ENCODE results near the gene SLC9A9. TPM values are rescaled to one million over a fixed set of nuclear protein-coding genes. Genes with fewer than 3 reads are reported as not detected.

SLC9A9 gene
- total and polyA plus RNA-seq, 4 donors, result 3.3 to 15.0 (median 6.1) TPM

DNA sequence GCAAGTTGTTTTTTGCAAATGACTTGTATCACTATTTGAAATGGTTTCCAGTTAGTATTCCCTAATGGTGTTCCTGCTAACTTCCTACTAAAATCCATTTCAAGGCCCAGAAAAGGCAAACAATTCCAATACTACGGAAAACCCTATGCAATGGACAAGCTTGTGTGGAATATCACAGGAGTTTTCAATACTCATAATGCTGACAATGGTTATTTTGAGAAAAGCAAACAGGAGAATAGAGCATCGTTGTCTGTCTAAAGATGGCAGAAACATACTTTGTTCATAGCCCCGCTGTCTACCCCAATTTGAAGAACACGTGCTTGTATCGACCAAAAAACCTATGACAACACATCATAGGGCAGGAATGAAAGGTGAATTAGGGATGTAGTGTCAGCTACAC, 400.8 kb downstream of the SLC9A9 start:
- Histone ChIP-seq H3K27me3 (ENCODE audit: control insufficient read depth in 4 of 4, insufficient read depth in 4 of 4, low read length in 3 of 4) (no peaks in the 10 kb centered on the region), H3K9ac (ENCODE audit: low read depth in 1 of 2, low read length in 2 of 2) (no peak overlapping the region), H3K4me1 (ENCODE audit: control insufficient read depth in 4 of 4, insufficient read depth in 4 of 4, low read length in 3 of 4) (peaks cover 0 to 4% (median 0%) of the 10 kb centered on the region in 4 donors), H3K27ac (ENCODE audit: low read depth in 1 of 2, low read length in 2 of 2) (no peak overlapping the region), H3K9me3 (ENCODE audit: control insufficient read depth in 4 of 4, low read length in 3 of 4) (no peaks in the 10 kb centered on the region), H3K36me3 (ENCODE audit: control insufficient read depth in 4 of 4, insufficient read depth in 3 of 4, low read depth in 1 of 4, low read length in 3 of 4) (no peaks in the 10 kb centered on the region), H3K4me3 (ENCODE audit: low read depth in 1 of 3, low read length in 3 of 3) (no peak overlapping the region)
- 85% methylated on average over 5 of the region's 5 CpGs for WGBS
- no peak for DNase-seq (ENCODE audit: low spot score)
- TF ChIP-seq, protein P1, sequence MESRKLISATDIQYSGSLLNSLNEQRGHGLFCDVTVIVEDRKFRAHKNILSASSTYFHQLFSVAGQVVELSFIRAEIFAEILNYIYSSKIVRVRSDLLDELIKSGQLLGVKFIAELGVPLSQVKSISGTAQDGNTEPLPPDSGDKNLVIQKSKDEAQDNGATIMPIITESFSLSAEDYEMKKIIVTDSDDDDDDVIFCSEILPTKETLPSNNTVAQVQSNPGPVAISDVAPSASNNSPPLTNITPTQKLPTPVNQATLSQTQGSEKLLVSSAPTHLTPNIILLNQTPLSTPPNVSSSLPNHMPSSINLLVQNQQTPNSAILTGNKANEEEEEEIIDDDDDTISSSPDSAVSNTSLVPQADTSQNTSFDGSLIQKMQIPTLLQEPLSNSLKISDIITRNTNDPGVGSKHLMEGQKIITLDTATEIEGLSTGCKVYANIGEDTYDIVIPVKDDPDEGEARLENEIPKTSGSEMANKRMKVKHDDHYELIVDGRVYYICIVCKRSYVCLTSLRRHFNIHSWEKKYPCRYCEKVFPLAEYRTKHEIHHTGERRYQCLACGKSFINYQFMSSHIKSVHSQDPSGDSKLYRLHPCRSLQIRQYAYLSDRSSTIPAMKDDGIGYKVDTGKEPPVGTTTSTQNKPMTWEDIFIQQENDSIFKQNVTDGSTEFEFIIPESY (IDR thresholded peaks at IDR 0.05), result no peak
- no peak for TF ChIP-seq HNF4A (conservative IDR thresholded peaks at IDR 0.05)
- no peak for TF ChIP-seq FOXA2 (IDR thresholded peaks at IDR 0.05)
- TF ChIP-seq, protein P2, sequence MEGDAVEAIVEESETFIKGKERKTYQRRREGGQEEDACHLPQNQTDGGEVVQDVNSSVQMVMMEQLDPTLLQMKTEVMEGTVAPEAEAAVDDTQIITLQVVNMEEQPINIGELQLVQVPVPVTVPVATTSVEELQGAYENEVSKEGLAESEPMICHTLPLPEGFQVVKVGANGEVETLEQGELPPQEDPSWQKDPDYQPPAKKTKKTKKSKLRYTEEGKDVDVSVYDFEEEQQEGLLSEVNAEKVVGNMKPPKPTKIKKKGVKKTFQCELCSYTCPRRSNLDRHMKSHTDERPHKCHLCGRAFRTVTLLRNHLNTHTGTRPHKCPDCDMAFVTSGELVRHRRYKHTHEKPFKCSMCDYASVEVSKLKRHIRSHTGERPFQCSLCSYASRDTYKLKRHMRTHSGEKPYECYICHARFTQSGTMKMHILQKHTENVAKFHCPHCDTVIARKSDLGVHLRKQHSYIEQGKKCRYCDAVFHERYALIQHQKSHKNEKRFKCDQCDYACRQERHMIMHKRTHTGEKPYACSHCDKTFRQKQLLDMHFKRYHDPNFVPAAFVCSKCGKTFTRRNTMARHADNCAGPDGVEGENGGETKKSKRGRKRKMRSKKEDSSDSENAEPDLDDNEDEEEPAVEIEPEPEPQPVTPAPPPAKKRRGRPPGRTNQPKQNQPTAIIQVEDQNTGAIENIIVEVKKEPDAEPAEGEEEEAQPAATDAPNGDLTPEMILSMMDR (IDR thresholded peaks at IDR 0.05; ENCODE audit: low read depth, low read length, missing input control), result no peak
- no peak for TF ChIP-seq RXRA (IDR thresholded peaks at IDR 0.05)
- TF ChIP-seq FOXA1 (IDR thresholded peaks at IDR 0.05), result no peak
- TF ChIP-seq, protein P3, sequence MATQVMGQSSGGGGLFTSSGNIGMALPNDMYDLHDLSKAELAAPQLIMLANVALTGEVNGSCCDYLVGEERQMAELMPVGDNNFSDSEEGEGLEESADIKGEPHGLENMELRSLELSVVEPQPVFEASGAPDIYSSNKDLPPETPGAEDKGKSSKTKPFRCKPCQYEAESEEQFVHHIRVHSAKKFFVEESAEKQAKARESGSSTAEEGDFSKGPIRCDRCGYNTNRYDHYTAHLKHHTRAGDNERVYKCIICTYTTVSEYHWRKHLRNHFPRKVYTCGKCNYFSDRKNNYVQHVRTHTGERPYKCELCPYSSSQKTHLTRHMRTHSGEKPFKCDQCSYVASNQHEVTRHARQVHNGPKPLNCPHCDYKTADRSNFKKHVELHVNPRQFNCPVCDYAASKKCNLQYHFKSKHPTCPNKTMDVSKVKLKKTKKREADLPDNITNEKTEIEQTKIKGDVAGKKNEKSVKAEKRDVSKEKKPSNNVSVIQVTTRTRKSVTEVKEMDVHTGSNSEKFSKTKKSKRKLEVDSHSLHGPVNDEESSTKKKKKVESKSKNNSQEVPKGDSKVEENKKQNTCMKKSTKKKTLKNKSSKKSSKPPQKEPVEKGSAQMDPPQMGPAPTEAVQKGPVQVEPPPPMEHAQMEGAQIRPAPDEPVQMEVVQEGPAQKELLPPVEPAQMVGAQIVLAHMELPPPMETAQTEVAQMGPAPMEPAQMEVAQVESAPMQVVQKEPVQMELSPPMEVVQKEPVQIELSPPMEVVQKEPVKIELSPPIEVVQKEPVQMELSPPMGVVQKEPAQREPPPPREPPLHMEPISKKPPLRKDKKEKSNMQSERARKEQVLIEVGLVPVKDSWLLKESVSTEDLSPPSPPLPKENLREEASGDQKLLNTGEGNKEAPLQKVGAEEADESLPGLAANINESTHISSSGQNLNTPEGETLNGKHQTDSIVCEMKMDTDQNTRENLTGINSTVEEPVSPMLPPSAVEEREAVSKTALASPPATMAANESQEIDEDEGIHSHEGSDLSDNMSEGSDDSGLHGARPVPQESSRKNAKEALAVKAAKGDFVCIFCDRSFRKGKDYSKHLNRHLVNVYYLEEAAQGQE (IDR thresholded peaks at IDR 0.05), result no peak
- TF ChIP-seq, protein P4, sequence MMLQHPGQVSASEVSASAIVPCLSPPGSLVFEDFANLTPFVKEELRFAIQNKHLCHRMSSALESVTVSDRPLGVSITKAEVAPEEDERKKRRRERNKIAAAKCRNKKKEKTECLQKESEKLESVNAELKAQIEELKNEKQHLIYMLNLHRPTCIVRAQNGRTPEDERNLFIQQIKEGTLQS (IDR thresholded peaks at IDR 0.05), result no peak
- no peak for TF ChIP-seq SP1 (IDR thresholded peaks at IDR 0.05)
- no peak for TF ChIP-seq YY1 (IDR thresholded peaks at IDR 0.05)
- no peak for TF ChIP-seq NR2F2 (IDR thresholded peaks at IDR 0.05)
- TF ChIP-seq HNF4G (IDR thresholded peaks at IDR 0.05), result no peak

DNA sequence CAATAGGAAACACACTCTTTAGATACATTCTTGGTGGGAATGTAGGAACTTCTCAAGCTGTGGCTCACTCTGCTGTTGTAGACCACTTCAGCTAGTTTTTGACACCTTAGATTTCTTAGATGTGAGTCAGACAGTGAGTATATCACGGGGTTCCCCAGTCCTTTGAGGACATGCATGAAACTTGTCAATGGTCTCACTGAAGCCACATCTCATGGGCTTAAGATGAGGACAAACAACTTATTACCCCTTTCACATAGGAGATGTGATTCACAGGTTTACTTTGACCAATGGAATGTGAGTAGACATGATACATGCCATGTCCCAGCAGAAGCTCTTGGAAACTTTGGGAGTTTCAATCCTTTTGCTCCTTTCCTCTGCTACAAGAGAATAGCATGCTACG, 403.1 kb downstream of the SLC9A9 start:
- no peak overlapping the region for H3K9ac ChIP-seq (ENCODE audit: low read depth in 1 of 2, low read length in 2 of 2)
- H3K36me3 ChIP-seq (ENCODE audit: control insufficient read depth in 4 of 4, insufficient read depth in 3 of 4, low read depth in 1 of 4, low read length in 3 of 4), result no peaks in the 10 kb centered on the region
- TF ChIP-seq RXRA (IDR thresholded peaks at IDR 0.05) (no peak), HNF4A (conservative IDR thresholded peaks at IDR 0.05) (no peak), EGR1 (IDR thresholded peaks at IDR 0.05; ENCODE audit: low read depth in 2 of 2) (no peak), YY1 (IDR thresholded peaks at IDR 0.05) (no peak), FOXA1 (IDR thresholded peaks at IDR 0.05) (no peak), RAD21 (IDR thresholded peaks at IDR 0.05) (no peak), JUND (IDR thresholded peaks at IDR 0.05) (no peak), HNF4G (IDR thresholded peaks at IDR 0.05) (no peak)
- TF ChIP-seq, protein P3 (IDR thresholded peaks at IDR 0.05), result no peak
- no peaks in the 10 kb centered on the region for H3K9me3 ChIP-seq (ENCODE audit: control insufficient read depth in 4 of 4, low read length in 3 of 4)
- peaks cover 0 to 4% (median 0%) of the 10 kb centered on the region in 4 donors for H3K4me1 ChIP-seq (ENCODE audit: control insufficient read depth in 4 of 4, insufficient read depth in 4 of 4, low read length in 3 of 4)
- WGBS, result 85% methylated on average over 2 of the region's 2 CpGs
- DNase-seq (ENCODE audit: low spot score), result no peak
- H3K27me3 ChIP-seq (ENCODE audit: control insufficient read depth in 4 of 4, insufficient read depth in 4 of 4, low read length in 3 of 4), result no peaks in the 10 kb centered on the region
- no peak overlapping the region for H3K4me3 ChIP-seq (ENCODE audit: low read depth in 1 of 3, low read length in 3 of 3)
- no peak overlapping the region for H3K27ac ChIP-seq (ENCODE audit: low read depth in 1 of 2, low read length in 2 of 2)
